ENCODE results near the gene CYB561D2.
"Not testable (repeated sequence)": the region's sequence is repeated elsewhere in the genome, so short reads cannot be mapped to it uniquely, and the experiment has no call there.

The CYB561D2 gene

GRCh38 chr3:50350527-50351322, at the start of gene CYB561D2, which contains the start of gene NPRL2:
Gene CYB561D2 (plus strand): TSS chr3:50350862. CDS start chr3:50351434, 572 bp downstream.
Gene NPRL2 (minus strand): TSS chr3:50350775. CDS start chr3:50350652, 123 bp downstream.
- DNase-seq (ENCODE audit: low read depth in 2 of 2) = peak; percentile 62 to 73

- DNase-seq (ENCODE audit: low read depth in 2 of 2) = no peak
Observed at GRCh38 chr3:50302095-50303012, 48.3 kb upstream of the CYB561D2 start.

- DNase-seq (ENCODE audit: low read depth in 2 of 2) = no peak
Observed at GRCh38 chr3:50303013-50303815, 47.4 kb upstream of the CYB561D2 start, which contains the start of gene HYAL1. Gene HYAL1 (minus strand): TSS chr3:50303574. CDS start chr3:50302956, 618 bp downstream.

- no peak for DNase-seq (ENCODE audit: low read depth in 2 of 2)
Observed at GRCh38 chr3:50304601-50305000, 46.1 kb upstream of the CYB561D2 start.

DNA sequence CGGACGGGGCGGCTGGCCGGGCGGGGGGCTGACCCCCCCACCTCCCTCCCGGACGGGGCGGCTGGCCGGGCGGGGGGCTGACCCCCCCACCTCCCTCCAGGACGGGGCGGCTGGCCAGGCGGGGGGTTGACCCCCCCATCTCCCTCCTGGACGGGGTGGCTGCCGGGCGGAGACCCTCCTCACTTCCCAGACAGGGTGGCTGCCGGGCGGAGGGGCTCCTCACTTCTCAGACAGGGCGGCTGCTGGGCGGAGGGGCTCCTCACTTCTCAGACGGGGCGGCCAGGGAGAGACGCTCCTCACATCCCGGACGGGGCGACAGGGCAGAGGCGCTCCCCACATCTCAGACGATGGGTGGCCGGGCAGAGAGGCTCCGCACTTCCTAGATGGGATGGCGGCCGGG, 38.6 kb upstream of the CYB561D2 start:
- DNase-seq (ENCODE audit: low read depth in 2 of 2) = not testable (repeated sequence)

DNA sequence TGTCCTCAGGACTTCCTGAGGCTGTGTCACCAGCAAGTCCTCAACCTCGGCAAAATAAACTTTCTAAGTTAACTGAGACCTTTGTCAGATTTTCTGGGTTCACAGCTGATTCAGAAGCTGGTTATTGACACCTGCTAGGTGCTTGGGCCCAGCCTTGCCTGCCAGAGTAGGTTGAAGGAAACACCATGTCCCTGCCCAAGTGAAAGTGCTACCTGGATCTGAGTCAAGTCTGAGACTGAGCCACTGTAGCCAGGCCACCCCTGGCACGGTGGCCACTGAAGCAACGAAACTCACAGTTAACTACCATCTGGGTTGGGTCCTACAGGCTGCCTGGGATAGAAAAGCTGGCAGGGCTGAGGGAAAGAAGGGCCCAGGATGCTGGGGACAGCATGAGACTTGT, 36.3 kb upstream of the CYB561D2 start:
- no peak for DNase-seq (ENCODE audit: low read depth in 2 of 2)

DNA sequence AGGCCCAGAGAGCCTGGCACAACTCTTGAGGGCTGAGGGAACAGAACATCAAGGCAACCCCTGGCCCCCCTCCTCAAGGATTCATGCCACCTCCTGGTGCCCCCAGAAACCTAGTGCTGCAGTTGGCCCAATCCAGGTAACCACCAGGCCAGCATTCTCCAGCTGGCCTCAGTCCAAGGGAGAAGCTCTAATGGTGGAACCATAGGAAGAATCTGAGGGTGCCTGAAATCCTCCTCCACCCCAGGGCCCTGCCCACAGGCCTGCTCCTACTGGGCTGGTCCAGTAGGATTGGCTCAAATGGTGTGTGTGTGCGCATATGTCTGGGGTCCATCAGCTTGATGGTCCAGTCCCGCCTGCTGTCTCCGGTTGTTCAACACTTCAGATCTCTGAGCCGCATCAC, 35.8 kb upstream of the CYB561D2 start:
- DNase-seq (ENCODE audit: low read depth in 2 of 2) = no peak

- DNase-seq (ENCODE audit: low read depth in 2 of 2) = no peak
Observed at GRCh38 chr3:50316657-50317242, 33.9 kb upstream of the CYB561D2 start.

GRCh38 chr3:50317300-50317699, 33.4 kb upstream of the CYB561D2 start:
- DNase-seq (ENCODE audit: low read depth in 2 of 2) = no peak

DNA sequence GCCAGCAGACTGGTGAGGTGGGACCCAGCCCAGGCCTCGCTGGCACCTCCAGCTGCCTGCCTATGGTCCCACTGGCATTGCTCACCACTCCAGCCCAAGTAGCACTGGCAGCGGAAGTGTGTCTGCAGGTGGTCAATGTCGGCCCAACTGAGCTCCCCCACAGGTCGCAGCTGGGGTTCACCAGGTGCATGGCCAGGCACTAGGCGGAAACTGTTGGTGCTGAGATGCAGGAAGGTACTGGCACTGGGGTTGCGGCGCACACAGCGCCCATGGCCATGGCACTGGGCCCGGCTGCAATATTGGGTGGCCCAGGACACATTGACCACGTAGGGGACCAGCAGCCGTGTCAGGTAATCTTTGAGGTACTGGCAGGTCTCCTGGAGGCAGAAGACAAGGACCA, 32.5 kb upstream of the CYB561D2 start:
- DNase-seq (ENCODE audit: low read depth in 2 of 2) = no peak

GRCh38 chr3:50318615-50319014, 32.0 kb upstream of the CYB561D2 start:
- DNase-seq (ENCODE audit: low read depth in 2 of 2) = no peak

DNA sequence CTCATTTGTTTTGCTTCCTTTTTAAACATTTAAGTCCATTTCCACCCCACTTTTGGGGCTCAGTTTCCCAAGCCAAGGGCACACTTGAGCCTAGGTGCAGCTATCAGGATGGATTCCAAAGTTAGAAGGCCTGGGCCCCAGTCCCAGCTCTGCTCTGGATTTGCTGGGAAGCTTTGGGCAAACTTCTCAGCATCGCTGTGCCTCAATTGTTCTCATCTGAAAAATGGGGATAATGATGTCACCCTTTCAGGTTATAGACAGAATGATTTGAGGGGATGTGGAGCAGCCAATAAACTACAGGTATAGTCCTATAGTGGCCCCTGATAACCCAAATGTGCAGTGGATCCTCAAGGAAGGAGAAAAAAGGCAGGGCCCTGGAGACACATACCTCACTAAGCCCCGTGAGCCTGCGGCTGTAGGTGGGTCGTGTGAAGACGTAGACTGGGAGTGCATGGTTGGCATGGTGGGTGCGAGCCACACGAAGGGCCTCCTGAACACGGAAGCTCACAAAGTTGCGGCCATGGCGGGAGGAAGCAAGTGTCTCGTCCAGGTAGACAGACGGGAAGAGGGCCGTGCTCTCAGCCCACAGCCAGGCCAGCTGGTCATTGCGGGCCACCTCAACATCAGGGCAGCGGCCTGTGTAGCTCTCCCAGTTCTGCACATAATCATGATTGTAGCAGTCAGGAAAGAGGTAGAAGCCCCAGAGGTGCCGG, 31.3 kb upstream of the CYB561D2 start:
- no peak for DNase-seq (ENCODE audit: low read depth in 2 of 2)

GRCh38 chr3:50319894-50320625, 30.6 kb upstream of the CYB561D2 start:
- no peak for DNase-seq (ENCODE audit: low read depth in 2 of 2)

GRCh38 chr3:50320853-50321335, 29.8 kb upstream of the CYB561D2 start:
- no peak for DNase-seq (ENCODE audit: low read depth in 2 of 2)

DNA sequence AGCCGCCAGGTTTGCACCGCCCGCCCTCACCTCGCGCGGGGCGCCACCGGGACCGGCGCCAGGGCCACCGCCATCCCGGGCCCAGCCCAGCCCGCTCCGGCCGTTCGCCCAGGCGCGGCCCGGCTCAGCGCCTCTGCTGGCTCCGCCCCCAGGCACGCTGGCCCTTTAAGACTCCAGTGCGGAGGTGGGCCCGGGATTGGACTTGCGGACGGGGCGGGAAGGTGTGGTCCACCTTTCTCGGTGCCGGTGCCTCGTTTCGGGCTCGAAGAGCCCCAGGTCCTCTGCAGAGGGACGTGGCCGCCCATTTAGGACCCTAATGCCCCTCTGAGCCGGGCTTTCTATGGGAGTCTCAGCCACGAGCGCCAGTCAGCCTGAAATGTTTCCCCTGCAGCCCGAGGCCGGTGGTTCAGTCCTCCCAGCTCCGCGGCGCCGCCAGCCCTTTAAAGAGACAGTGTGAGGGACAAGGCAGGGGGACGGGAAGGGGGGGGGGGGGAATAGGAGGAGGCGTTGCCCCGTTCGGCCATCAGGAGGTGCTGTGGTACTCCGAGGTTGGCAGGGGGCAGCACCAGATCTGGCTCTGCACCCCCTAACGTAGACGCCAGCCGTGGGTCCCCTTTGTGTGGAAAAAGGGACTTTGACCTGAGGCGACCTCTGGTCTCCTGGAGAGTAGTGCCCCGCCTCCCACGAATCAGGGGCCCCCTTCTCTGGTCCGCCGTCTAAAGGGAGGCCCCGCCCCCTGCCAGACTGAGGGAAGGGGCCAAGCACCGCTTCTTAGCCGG, 29.1 kb upstream of the CYB561D2 start:
- DNase-seq (ENCODE audit: low read depth in 2 of 2) = peak; percentile 70 to 71

- no peak for DNase-seq (ENCODE audit: low read depth in 2 of 2)
Observed at GRCh38 chr3:50322115-50322385, 28.6 kb upstream of the CYB561D2 start.

GRCh38 chr3:50322386-50323091, 28.1 kb upstream of the CYB561D2 start, which contains the start of gene HYAL2:
Gene HYAL2 (minus strand): TSS chr3:50322745. CDS start chr3:50320489, 2,256 bp downstream.
- DNase-seq (ENCODE audit: low read depth in 2 of 2) = no peak

GRCh38 chr3:50323092-50323600, 27.5 kb upstream of the CYB561D2 start:
- DNase-seq (ENCODE audit: low read depth in 2 of 2) = no peak
